ENCODE data around the gene STK32B. TPM values are rescaled to one million over a fixed set of nuclear protein-coding genes. Genes with fewer than 3 reads are reported as not detected.

The STK32B gene
- total and polyA plus RNA-seq, 2 donors, result 2.9 to 4.8 TPM

GRCh38 chr4:5188130-5188529, 136.8 kb downstream of the STK32B start:
- WGBS, result 90% methylated on average over 10 of the region's 10 CpGs
- H3K36me3 ChIP-seq (ENCODE audit: control insufficient read depth in 2 of 2, insufficient read depth in 2 of 2, low read length in 1 of 2), result no peaks in the 10 kb centered on the region
- DNase-seq (ENCODE audit: low read depth in 6 of 9, low spot score in 9 of 9), result no peak
- H3K4me3 ChIP-seq (ENCODE audit: low read length in 2 of 2), result no peak overlapping the region
- peaks cover 42 to 57% of the 10 kb centered on the region in 2 donors for H3K4me1 ChIP-seq (ENCODE audit: control insufficient read depth in 2 of 2, insufficient read depth in 2 of 2, low read length in 2 of 2)
- peaks cover 0 to 8% of the 10 kb centered on the region in 2 donors for H3K9me3 ChIP-seq (ENCODE audit: control insufficient read depth in 2 of 2, insufficient read depth in 1 of 2, low read length in 1 of 2)
- no peaks in the 10 kb centered on the region for H3K27me3 ChIP-seq (ENCODE audit: control insufficient read depth in 2 of 2, insufficient read depth in 1 of 2, low read length in 1 of 2)
- H3K27ac ChIP-seq (ENCODE audit: low read depth in 1 of 2, low read length in 1 of 2), result peak overlapping the region; percentile 68 to 97

GRCh38 chr4:5191831-5192230, 140.6 kb downstream of the STK32B start:
- Histone ChIP-seq H3K4me3 (ENCODE audit: low read length in 2 of 2) (no peak overlapping the region), H3K27ac (ENCODE audit: low read depth in 1 of 2, low read length in 1 of 2) (no peak overlapping the region), H3K9me3 (ENCODE audit: control insufficient read depth in 2 of 2, insufficient read depth in 1 of 2, low read length in 1 of 2) (peaks cover 0 to 6% of the 10 kb centered on the region in 2 donors), H3K4me1 (ENCODE audit: control insufficient read depth in 2 of 2, insufficient read depth in 2 of 2, low read length in 2 of 2) (peaks cover 29 to 35% of the 10 kb centered on the region in 2 donors), H3K27me3 (ENCODE audit: control insufficient read depth in 2 of 2, insufficient read depth in 1 of 2, low read length in 1 of 2) (no peaks in the 10 kb centered on the region), H3K36me3 (ENCODE audit: control insufficient read depth in 2 of 2, insufficient read depth in 2 of 2, low read length in 1 of 2) (no peaks in the 10 kb centered on the region)
- WGBS, result 95% methylated on average over 6 of the region's 6 CpGs
- no peak for DNase-seq (ENCODE audit: low read depth in 6 of 9, low spot score in 9 of 9)

DNA sequence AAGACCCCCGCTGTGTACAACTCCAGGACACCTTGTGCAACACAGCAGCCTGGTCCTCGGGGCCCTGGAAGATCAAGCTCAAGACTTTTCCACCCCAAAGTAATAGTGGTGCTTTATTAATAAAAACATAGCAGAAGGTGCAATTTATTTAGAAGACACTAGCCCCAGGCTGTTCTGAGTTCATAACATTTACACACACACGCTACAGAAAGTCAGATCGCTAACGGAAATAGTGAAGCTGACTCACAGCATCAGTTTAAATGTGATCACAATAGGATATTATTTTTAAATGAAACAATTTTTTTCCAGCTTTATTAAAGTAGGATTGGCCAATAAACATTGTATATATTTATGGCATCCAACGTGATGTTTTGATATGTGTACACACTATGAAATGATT, 141.0 kb downstream of the STK32B start:
- 89% methylated on average over 6 of the region's 6 CpGs for WGBS
- Histone ChIP-seq H3K27ac (ENCODE audit: low read depth in 1 of 2, low read length in 1 of 2) (no peak overlapping the region), H3K4me1 (ENCODE audit: control insufficient read depth in 2 of 2, insufficient read depth in 2 of 2, low read length in 2 of 2) (peaks cover 25 to 31% of the 10 kb centered on the region in 2 donors), H3K27me3 (ENCODE audit: control insufficient read depth in 2 of 2, insufficient read depth in 1 of 2, low read length in 1 of 2) (no peaks in the 10 kb centered on the region), H3K4me3 (ENCODE audit: low read length in 2 of 2) (no peak overlapping the region), H3K9me3 (ENCODE audit: control insufficient read depth in 2 of 2, insufficient read depth in 1 of 2, low read length in 1 of 2) (peaks cover 0 to 5% of the 10 kb centered on the region in 2 donors), H3K36me3 (ENCODE audit: control insufficient read depth in 2 of 2, insufficient read depth in 2 of 2, low read length in 1 of 2) (no peaks in the 10 kb centered on the region)
- DNase-seq (ENCODE audit: low read depth in 6 of 9, low spot score in 9 of 9), result no peak

GRCh38 chr4:5192678-5193077, 141.4 kb downstream of the STK32B start:
- 92% methylated on average over 12 of the region's 12 CpGs for WGBS
- no peak overlapping the region for H3K4me3 ChIP-seq (ENCODE audit: low read length in 2 of 2)
- peaks cover 21 to 27% of the 10 kb centered on the region in 2 donors for H3K4me1 ChIP-seq (ENCODE audit: control insufficient read depth in 2 of 2, insufficient read depth in 2 of 2, low read length in 2 of 2)
- no peak for DNase-seq (ENCODE audit: low read depth in 6 of 9, low spot score in 9 of 9)
- no peaks in the 10 kb centered on the region for H3K36me3 ChIP-seq (ENCODE audit: control insufficient read depth in 2 of 2, insufficient read depth in 2 of 2, low read length in 1 of 2)
- no peak overlapping the region for H3K27ac ChIP-seq (ENCODE audit: low read depth in 1 of 2, low read length in 1 of 2)
- H3K27me3 ChIP-seq (ENCODE audit: control insufficient read depth in 2 of 2, insufficient read depth in 1 of 2, low read length in 1 of 2), result no peaks in the 10 kb centered on the region
- peaks cover 0 to 5% of the 10 kb centered on the region in 2 donors for H3K9me3 ChIP-seq (ENCODE audit: control insufficient read depth in 2 of 2, insufficient read depth in 1 of 2, low read length in 1 of 2)

GRCh38 chr4:5198656-5199541, 147.6 kb downstream of the STK32B start:
- Histone ChIP-seq H3K4me1 (ENCODE audit: control insufficient read depth in 2 of 2, insufficient read depth in 2 of 2, low read length in 2 of 2) (peaks cover 6 to 11% of the 10 kb centered on the region in 2 donors), H3K9me3 (ENCODE audit: control insufficient read depth in 2 of 2, insufficient read depth in 1 of 2, low read length in 1 of 2) (peaks cover 0 to 7% of the 10 kb centered on the region in 2 donors), H3K36me3 (ENCODE audit: control insufficient read depth in 2 of 2, insufficient read depth in 2 of 2, low read length in 1 of 2) (peaks cover 0 to 5% of the 10 kb centered on the region in 2 donors), H3K27ac (ENCODE audit: low read depth in 1 of 2, low read length in 1 of 2) (no peak overlapping the region), H3K27me3 (ENCODE audit: control insufficient read depth in 2 of 2, insufficient read depth in 1 of 2, low read length in 1 of 2) (no peaks in the 10 kb centered on the region), H3K4me3 (ENCODE audit: low read length in 2 of 2) (no peak overlapping the region)
- WGBS, result 95% methylated on average over 7 of the region's 7 CpGs
- no peak for DNase-seq (ENCODE audit: low read depth in 6 of 9, low spot score in 9 of 9)

DNA sequence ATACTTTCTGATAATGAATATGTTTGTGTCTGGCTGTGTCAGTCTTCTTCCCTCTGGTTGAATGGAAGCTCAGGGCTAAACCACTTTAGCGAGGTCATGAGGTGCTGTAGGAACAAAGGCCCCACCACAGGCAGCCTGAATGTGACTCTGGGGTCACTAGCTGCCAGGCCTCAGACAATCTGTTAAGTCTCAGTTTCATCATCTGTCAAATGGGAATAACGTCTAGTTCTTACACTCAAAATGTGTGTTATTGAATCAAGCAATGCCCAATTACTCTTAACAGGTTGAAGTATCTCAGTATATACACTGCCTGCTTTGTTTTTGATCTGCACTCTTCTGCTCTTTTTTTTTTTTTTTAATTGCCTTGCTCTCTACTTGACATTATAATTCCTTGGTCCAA, 148.6 kb downstream of the STK32B start:
- Histone ChIP-seq H3K4me1 (ENCODE audit: control insufficient read depth in 2 of 2, insufficient read depth in 2 of 2, low read length in 2 of 2) (peaks cover 6 to 13% of the 10 kb centered on the region in 2 donors), H3K9me3 (ENCODE audit: control insufficient read depth in 2 of 2, insufficient read depth in 1 of 2, low read length in 1 of 2) (peaks cover 0 to 7% of the 10 kb centered on the region in 2 donors), H3K27ac (ENCODE audit: low read depth in 1 of 2, low read length in 1 of 2) (no peak overlapping the region), H3K4me3 (ENCODE audit: low read length in 2 of 2) (no peak overlapping the region), H3K36me3 (ENCODE audit: control insufficient read depth in 2 of 2, insufficient read depth in 2 of 2, low read length in 1 of 2) (peaks cover 0 to 5% of the 10 kb centered on the region in 2 donors), H3K27me3 (ENCODE audit: control insufficient read depth in 2 of 2, insufficient read depth in 1 of 2, low read length in 1 of 2) (no peaks in the 10 kb centered on the region)
- WGBS, result 91% methylated on average over 2 of the region's 2 CpGs
- DNase-seq (ENCODE audit: low read depth in 6 of 9, low spot score in 9 of 9), result no peak

DNA sequence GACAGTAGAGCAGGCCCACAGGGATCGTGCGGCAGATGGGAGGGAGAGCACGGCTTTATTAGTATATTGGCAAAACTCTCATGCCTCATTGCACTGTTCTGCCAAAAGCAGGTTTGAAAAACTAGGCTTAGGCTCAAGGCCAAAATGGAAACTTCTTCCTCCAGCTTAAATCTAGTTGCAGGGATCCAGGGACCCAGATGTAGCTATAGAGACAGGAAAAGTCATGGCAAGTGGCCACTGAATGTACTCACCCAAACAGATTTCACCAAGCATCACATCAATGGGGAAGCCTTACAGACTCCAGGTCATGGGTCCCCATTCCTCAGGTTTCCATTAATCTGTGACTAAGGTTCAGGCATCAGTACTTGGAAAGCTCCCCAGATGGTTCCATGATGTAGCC, 149.2 kb downstream of the STK32B start:
- Histone ChIP-seq H3K27ac (ENCODE audit: low read depth in 1 of 2, low read length in 1 of 2) (no peak overlapping the region), H3K4me1 (ENCODE audit: control insufficient read depth in 2 of 2, insufficient read depth in 2 of 2, low read length in 2 of 2) (peaks cover 6 to 13% of the 10 kb centered on the region in 2 donors), H3K36me3 (ENCODE audit: control insufficient read depth in 2 of 2, insufficient read depth in 2 of 2, low read length in 1 of 2) (peaks cover 0 to 5% of the 10 kb centered on the region in 2 donors), H3K9me3 (ENCODE audit: control insufficient read depth in 2 of 2, insufficient read depth in 1 of 2, low read length in 1 of 2) (peaks cover 0 to 7% of the 10 kb centered on the region in 2 donors), H3K27me3 (ENCODE audit: control insufficient read depth in 2 of 2, insufficient read depth in 1 of 2, low read length in 1 of 2) (no peaks in the 10 kb centered on the region), H3K4me3 (ENCODE audit: low read length in 2 of 2) (no peak overlapping the region)
- no peak for DNase-seq (ENCODE audit: low read depth in 6 of 9, low spot score in 9 of 9)
- WGBS, result 96% methylated on average over 3 of the region's 3 CpGs

DNA sequence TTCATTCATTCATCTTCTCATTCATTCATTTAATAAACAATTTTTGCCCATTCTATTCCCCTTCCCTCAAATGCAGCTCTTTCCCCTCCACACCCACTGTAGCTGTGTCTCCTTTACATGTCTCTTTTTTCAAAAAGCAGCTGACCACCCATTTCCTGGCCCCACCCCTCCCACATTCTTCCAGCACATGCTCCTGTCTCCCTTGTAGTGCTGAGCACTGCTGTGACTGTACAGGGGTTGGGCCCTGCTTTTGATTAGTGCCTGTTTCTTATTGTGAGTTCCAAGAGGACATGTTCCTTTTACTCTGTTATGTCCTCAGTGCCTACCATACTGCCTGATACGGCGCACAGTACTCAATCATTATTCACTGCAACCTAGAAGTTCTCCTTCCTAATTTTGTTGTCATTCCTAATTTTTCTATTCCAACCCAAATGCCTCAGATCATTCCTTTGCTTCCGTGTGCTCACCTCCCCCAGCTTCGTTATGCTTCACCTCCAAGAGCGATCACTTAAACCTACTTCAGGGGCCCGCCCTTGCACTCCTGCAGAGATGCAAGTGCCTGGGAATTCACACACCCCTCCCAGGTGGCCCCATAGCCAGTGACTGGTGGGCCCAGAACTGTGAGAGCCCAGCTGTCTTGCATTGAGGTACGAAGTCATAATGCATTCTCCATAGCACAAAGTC, 152.2 kb downstream of the STK32B start:
- H3K4me1 ChIP-seq (ENCODE audit: control insufficient read depth in 2 of 2, insufficient read depth in 2 of 2, low read length in 2 of 2), result peaks cover 3 to 10% of the 10 kb centered on the region in 2 donors
- no peak overlapping the region for H3K27ac ChIP-seq (ENCODE audit: low read depth in 1 of 2, low read length in 1 of 2)
- DNase-seq (ENCODE audit: low read depth in 6 of 9, low spot score in 9 of 9), result peak in 1 of 9 donors; percentile 18
- H3K9me3 ChIP-seq (ENCODE audit: control insufficient read depth in 2 of 2, insufficient read depth in 1 of 2, low read length in 1 of 2), result peaks cover 0 to 9% of the 10 kb centered on the region in 2 donors
- no peak overlapping the region for H3K4me3 ChIP-seq (ENCODE audit: low read length in 2 of 2)
- peaks cover 0 to 3% of the 10 kb centered on the region in 2 donors for H3K36me3 ChIP-seq (ENCODE audit: control insufficient read depth in 2 of 2, insufficient read depth in 2 of 2, low read length in 1 of 2)
- no peaks in the 10 kb centered on the region for H3K27me3 ChIP-seq (ENCODE audit: control insufficient read depth in 2 of 2, insufficient read depth in 1 of 2, low read length in 1 of 2)
- WGBS, result 91% methylated on average over 7 of the region's 7 CpGs

- Histone ChIP-seq H3K4me1 (ENCODE audit: control insufficient read depth in 2 of 2, insufficient read depth in 2 of 2, low read length in 2 of 2) (peaks cover 3 to 10% of the 10 kb centered on the region in 2 donors), H3K4me3 (ENCODE audit: low read length in 2 of 2) (no peak overlapping the region), H3K27me3 (ENCODE audit: control insufficient read depth in 2 of 2, insufficient read depth in 1 of 2, low read length in 1 of 2) (no peaks in the 10 kb centered on the region), H3K9me3 (ENCODE audit: control insufficient read depth in 2 of 2, insufficient read depth in 1 of 2, low read length in 1 of 2) (peaks cover 0 to 9% of the 10 kb centered on the region in 2 donors), H3K27ac (ENCODE audit: low read depth in 1 of 2, low read length in 1 of 2) (no peak overlapping the region), H3K36me3 (ENCODE audit: control insufficient read depth in 2 of 2, insufficient read depth in 2 of 2, low read length in 1 of 2) (no peaks in the 10 kb centered on the region)
- no peak for DNase-seq (ENCODE audit: low read depth in 6 of 9, low spot score in 9 of 9)
- 95% methylated on average over 3 of the region's 3 CpGs for WGBS
Observed at GRCh38 chr4:5203993-5204310, 152.7 kb downstream of the STK32B start.
